HG02678 (cell line): Measurements from ENCODE around the gene LIN9.
"Not testable (repeated sequence)": the region's sequence is repeated elsewhere in the genome, so short reads cannot be mapped to it uniquely, and the experiment has no call there.

Source experiments
- ATAC-seq: cut with Tn5 transposase; IDR thresholded peaks from one replicate; pipeline ENCODE4 v1.9.1; 2021; ENCODE audit warnings: mild to moderate bottlenecking, moderate library complexity; ENCODE audit not compliant: unreplicated experiment

LIN9 gene

GRCh38 chr1:226216056-226216455 is 92.9 kb downstream of the LIN9 start:
- no peak for ATAC-seq

GRCh38 chr1:226215239-226215638 is 93.7 kb downstream of the LIN9 start:
- no peak for ATAC-seq

GRCh38 chr1:226212545-226212944 is 96.4 kb downstream of the LIN9 start:
- ATAC-seq: no peak

GRCh38 chr1:226211181-226211821 is 97.7 kb downstream of the LIN9 start:
- ATAC-seq: no peak

GRCh38 chr1:226210571-226211176 is 98.3 kb downstream of the LIN9 start:
- ATAC-seq: no peak

GRCh38 chr1:226209307-226210059 is 99.5 kb downstream of the LIN9 start:
- no peak for ATAC-seq

GRCh38 chr1:226207048-226207447 is 101.9 kb downstream of the LIN9 start:
- no peak for ATAC-seq

GRCh38 chr1:226204198-226204597 is 104.8 kb downstream of the LIN9 start:
- ATAC-seq: no peak

GRCh38 chr1:226203655-226204054 is 105.3 kb downstream of the LIN9 start:
- ATAC-seq: no peak

GRCh38 chr1:226203240-226203639 is 105.7 kb downstream of the LIN9 start:
- no peak for ATAC-seq

- not testable (repeated sequence) for ATAC-seq
These were observed 106.3 kb downstream of the LIN9 start for GRCh38 chr1:226202666-226203065.

GRCh38 chr1:226202246-226202645 is 106.7 kb downstream of the LIN9 start:
- ATAC-seq: no peak

GRCh38 chr1:226201029-226201593 is 107.9 kb downstream of the LIN9 start:
- ATAC-seq: peak; percentile 67

- ATAC-seq: no peak
These were observed 109.0 kb downstream of the LIN9 start for GRCh38 chr1:226199971-226200370.

- ATAC-seq: no peak
These were observed 113.8 kb downstream of the LIN9 start for GRCh38 chr1:226195144-226195543.

GRCh38 chr1:226187380-226187779 is 121.6 kb downstream of the LIN9 start:
- no peak for ATAC-seq

GRCh38 chr1:226187019-226187322 is 122.0 kb downstream of the LIN9 start:
- ATAC-seq: no peak

- peak; percentile 95 for ATAC-seq
These were observed 122.6 kb downstream of the LIN9 start, which contains the start of gene ACBD3 for GRCh38 chr1:226186124-226187018. TSS of gene ACBD3 (minus strand) at chr1:226186741. CDS start at chr1:226186675, 66 bp downstream.

GRCh38 chr1:226185141-226186036 is 123.6 kb downstream of the LIN9 start:
- no peak for ATAC-seq
